ENCODE data around the gene ZCWPW2. TPM values are rescaled to one million over a fixed set of nuclear protein-coding genes. Genes with fewer than 3 reads are reported as not detected.

ZCWPW2 gene
- total and polyA plus RNA-seq, 7 donors = 0.25 to 6.4 (median 1.3) TPM; not detected in 1

GRCh38 chr3:28544236-28544635, 195.7 kb downstream of the ZCWPW2 start:
- Histone ChIP-seq H3K4me3 (no peak overlapping the region), H3K27ac (no peak overlapping the region), H3K36me3 (no peaks in the 10 kb centered on the region), H3K9me3 (peaks cover 0 to 14% (median 3%) of the 10 kb centered on the region in 4 donors), H3K27me3 (no peaks in the 10 kb centered on the region), H3K4me1 (no peaks in the 10 kb centered on the region)
- no peak for DNase-seq
- WGBS, 2 donors = 82 to 83% methylated on average over 3 of the region's 3 CpGs
- intact Hi-C loops (cut with DNase I) = no loop called here
- TF ChIP-seq CTCF (IDR thresholded peaks at IDR 0.05) = no peak
- TF ChIP-seq POLR2A (IDR thresholded peaks at IDR 0.05) = no peak
- TF ChIP-seq POLR2AphosphoS5 (IDR thresholded peaks at IDR 0.05) = no peak
- no peak for TF ChIP-seq EP300 (IDR thresholded peaks at IDR 0.05)

GRCh38 chr3:28544831-28545230, 196.3 kb downstream of the ZCWPW2 start:
- Histone ChIP-seq H3K4me3 (no peak overlapping the region), H3K27ac (no peak overlapping the region), H3K4me1 (no peaks in the 10 kb centered on the region), H3K27me3 (no peaks in the 10 kb centered on the region), H3K9me3 (peaks cover 0 to 14% (median 3%) of the 10 kb centered on the region in 4 donors), H3K36me3 (no peaks in the 10 kb centered on the region)
- intact Hi-C loops (cut with DNase I) = no loop called here
- no peak for DNase-seq
- TF ChIP-seq POLR2A (IDR thresholded peaks at IDR 0.05) = no peak
- TF ChIP-seq EP300 (IDR thresholded peaks at IDR 0.05) = no peak
- no peak for TF ChIP-seq POLR2AphosphoS5 (IDR thresholded peaks at IDR 0.05)
- no peak for TF ChIP-seq CTCF (IDR thresholded peaks at IDR 0.05)
- whole genome bisulfite sequencing, 2 donors = 85 to 89% methylated on average over 1 of the region's 1 CpG

GRCh38 chr3:28547677-28548076, 199.2 kb downstream of the ZCWPW2 start:
- Histone ChIP-seq H3K36me3 (no peaks in the 10 kb centered on the region), H3K27ac (no peak overlapping the region), H3K4me3 (no peak overlapping the region), H3K4me1 (no peaks in the 10 kb centered on the region), H3K9me3 (no peaks in the 10 kb centered on the region), H3K27me3 (no peaks in the 10 kb centered on the region)
- intact Hi-C loops (cut with DNase I) = no loop called here
- no peak for TF ChIP-seq EP300 (IDR thresholded peaks at IDR 0.05)
- no peak for TF ChIP-seq CTCF (IDR thresholded peaks at IDR 0.05)
- no peak for TF ChIP-seq POLR2AphosphoS5 (IDR thresholded peaks at IDR 0.05)
- TF ChIP-seq POLR2A (IDR thresholded peaks at IDR 0.05) = no peak
- DNase-seq = no peak
- 86 to 89% methylated on average over 2 of the region's 2 CpGs for WGBS, 2 donors

GRCh38 chr3:28553175-28553574, 204.7 kb downstream of the ZCWPW2 start:
- H3K4me1 ChIP-seq = no peaks in the 10 kb centered on the region
- H3K4me3 ChIP-seq = no peak overlapping the region
- DNase-seq = no peak
- H3K9me3 ChIP-seq = no peaks in the 10 kb centered on the region
- no peaks in the 10 kb centered on the region for H3K27me3 ChIP-seq
- WGBS, 2 donors = 67 to 79% methylated on average over 3 of the region's 3 CpGs
- no peaks in the 10 kb centered on the region for H3K36me3 ChIP-seq
- TF ChIP-seq EP300 (IDR thresholded peaks at IDR 0.05) (no peak), POLR2AphosphoS5 (IDR thresholded peaks at IDR 0.05) (no peak), CTCF (IDR thresholded peaks at IDR 0.05) (no peak), POLR2A (IDR thresholded peaks at IDR 0.05) (no peak)
- intact Hi-C loops (cut with DNase I) = no loop called here
- H3K27ac ChIP-seq = no peak overlapping the region

- no peak overlapping the region for H3K27ac ChIP-seq
- TF ChIP-seq CTCF (IDR thresholded peaks at IDR 0.05) = no peak
- no peak for TF ChIP-seq EP300 (IDR thresholded peaks at IDR 0.05)
- no peaks in the 10 kb centered on the region for H3K4me1 ChIP-seq
- H3K27me3 ChIP-seq = no peaks in the 10 kb centered on the region
- H3K9me3 ChIP-seq = no peaks in the 10 kb centered on the region
- intact Hi-C loops (cut with DNase I) = no loop called here
- DNase-seq = no peak
- WGBS, 2 donors = 50 to 61% methylated on average over 1 of the region's 1 CpG
- H3K4me3 ChIP-seq = no peak overlapping the region
- H3K36me3 ChIP-seq = no peaks in the 10 kb centered on the region
Observed at GRCh38 chr3:28556195-28556594, 207.7 kb downstream of the ZCWPW2 start.
